NT2/D1 (cell line): ENCODE data around the gene CLEC2B.

Experiments used
- SUZ12 ChIP-seq: IDR thresholded peaks from 2 replicates; pipeline ENCODE4 v1.6.1; 2011; ENCODE audit not compliant: insufficient read length, insufficient read depth; ENCODE audit errors: extremely low read depth
- ZNF274 ChIP-seq: IDR thresholded peaks from 2 replicates; pipeline ENCODE4 v1.6.1; 2011; ENCODE audit warnings: mild to moderate bottlenecking, low read depth, low read length

GRCh38 chr12:9820281-9820930, 48.7 kb downstream of the CLEC2B start:
- TF ChIP-seq ZNF274 (no peak), SUZ12 (no peak)
